T follicular helper cell (primary cell): ENCODE data around the gene PRKD1.

Source experiments
- DNase-seq: peaks from one replicate; pipeline ENCODE4 v3.0.0-alpha.2; 2020; ENCODE audit warnings: low read depth

PRKD1 gene

GRCh38 chr14:29672831-29673230 lies 254.8 kb downstream of the PRKD1 start:
- no peak for DNase-seq

- DNase-seq: no peak
These were observed 256.6 kb downstream of the PRKD1 start for GRCh38 chr14:29671034-29671433.

DNA sequence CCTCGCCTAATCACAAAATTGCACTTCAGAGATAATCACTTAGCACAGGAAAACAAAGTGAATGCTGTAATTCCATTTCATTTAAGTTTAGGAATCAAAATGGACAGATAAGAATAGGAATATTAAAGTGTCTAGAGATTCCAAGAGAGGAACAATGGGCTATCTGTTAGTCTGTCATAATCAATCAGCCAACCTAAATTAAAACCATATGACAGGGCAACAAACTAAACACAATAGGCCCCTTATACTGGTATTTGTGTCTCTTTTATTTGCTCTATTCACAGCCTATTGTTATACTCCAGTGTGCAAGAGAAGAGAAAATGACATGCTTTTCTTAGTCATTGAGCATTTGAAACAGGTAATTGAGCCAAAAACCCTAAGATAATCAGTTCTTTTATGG lies 259.4 kb downstream of the PRKD1 start:
- DNase-seq: no peak

DNA sequence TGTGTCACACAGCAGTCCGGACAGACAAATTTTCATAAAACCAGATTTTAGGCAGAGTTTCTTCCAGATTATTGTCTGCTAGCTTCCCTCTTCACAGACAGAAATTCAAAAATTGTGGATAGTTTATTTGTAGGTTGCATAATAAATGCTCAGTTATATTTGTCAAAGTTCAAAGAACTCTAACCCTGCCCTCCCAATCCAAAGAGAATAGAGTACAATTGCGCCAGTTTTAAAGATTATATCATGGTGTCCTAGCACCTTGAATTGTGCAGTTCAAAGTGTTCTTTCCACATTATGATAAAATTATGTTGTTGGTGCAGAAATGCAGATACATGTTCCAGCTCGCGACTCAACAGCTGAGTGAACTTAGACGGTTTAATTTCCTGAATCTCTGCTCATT lies 263.1 kb downstream of the PRKD1 start:
- no peak for DNase-seq

- no peak for DNase-seq
These were observed 264.3 kb downstream of the PRKD1 start for GRCh38 chr14:29663281-29663801.

DNA sequence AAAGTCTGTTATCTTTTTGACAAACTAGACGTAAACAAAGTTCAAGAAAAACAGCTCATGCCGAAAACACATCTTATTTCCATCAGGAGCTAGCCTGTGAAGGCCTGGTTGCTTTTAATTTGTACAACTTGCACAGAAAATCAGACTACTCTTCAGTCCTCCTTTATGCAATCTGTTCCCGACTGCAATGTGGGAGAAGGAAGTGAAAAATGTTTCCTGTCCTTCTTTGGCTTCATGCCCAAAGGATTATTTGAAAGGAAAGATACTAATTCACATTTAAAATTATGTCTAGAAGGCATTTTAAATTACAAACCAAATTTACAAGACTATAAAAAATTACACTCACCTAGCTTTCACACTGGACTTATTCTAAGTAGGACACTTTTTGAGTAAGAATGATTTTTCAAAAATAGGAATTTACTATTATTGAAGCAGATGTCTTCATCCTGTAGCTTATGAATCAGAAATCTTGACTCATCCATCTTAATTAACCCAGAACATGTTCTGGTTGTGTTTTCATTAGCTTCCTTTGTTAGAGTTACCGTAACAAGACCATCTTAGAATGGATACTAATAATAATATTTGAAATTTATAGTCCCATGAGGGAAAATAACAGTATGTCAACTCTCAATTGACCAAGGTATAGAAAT lies 272.6 kb downstream of the PRKD1 start:
- DNase-seq: no peak

DNA sequence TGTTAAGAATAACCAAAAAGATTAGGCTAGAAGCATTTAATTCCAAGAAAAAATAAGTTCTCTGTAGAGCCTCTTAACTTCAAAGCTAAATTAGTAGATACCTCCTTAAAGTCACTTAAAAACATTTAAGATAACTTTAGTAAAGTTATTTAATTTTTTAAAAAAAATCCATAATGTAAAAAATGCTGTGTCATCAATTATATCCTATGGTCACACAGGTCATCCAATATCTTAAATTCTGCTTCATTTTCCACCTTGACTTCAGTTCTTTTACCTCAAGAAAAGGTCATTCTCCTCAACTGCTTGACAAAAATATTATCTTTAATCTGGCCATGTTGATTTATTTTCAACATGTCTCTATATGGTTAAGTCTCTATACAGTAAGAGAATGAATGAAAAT lies 274.3 kb downstream of the PRKD1 start:
- no peak for DNase-seq

DNA sequence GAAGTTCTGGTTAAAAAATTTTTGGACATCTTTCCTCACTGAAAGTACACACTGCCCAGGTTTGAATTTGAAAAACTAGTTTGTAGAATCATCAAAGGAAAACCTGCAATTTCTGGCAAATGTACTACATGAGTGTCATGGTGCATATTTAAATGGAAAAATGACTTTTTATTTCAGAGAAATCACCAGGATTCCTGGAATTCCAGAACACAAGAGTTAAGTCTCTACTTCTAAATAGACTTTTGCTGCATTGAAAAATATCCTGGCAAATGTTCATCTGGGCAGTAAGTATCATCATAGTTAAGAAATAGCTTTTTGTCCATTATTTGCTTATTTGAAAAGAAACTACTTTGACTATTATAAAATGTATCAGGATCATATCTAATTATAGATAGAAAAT lies 275.1 kb downstream of the PRKD1 start:
- no peak for DNase-seq

DNA sequence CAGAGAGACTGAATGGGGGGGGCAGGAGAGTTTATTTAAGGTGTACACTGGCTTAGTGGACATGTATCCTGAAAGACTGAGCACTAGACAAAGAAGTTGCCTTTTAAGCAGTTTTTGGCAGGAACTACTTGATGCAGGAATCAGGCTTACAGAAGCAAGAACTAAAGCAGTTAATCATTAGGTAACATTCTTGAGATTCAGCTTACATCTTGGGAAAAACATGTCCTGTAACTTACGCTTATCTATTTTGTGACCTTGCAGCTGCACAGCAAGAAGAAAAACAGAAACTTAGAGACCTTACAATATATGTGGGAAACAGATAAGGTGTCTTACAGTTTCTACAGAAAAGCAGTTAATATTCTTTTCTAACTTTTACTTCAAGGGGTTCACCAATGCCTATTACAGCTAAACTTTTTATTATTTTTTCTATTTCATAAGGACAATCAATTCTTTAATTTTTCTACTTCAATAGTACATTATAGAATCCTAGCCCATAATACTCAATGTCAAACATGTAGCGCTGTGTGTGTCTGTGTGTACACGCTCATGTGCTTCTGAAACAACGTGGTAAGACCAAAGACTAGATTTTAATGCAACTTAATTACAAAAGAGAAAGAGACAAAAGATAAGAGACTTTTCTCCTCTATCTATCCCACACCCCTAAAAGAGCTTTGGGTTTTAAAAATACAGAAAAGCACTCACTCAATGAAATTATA lies 276.9 kb downstream of the PRKD1 start:
- no peak for DNase-seq

GRCh38 chr14:29649170-29649569 lies 278.5 kb downstream of the PRKD1 start:
- DNase-seq: no peak

GRCh38 chr14:29648045-29648444 lies 279.6 kb downstream of the PRKD1 start:
- no peak for DNase-seq

- DNase-seq: no peak
These were observed 282.5 kb downstream of the PRKD1 start for GRCh38 chr14:29645117-29645516.

- DNase-seq: no peak
These were observed 284.0 kb downstream of the PRKD1 start for GRCh38 chr14:29643433-29644211.

GRCh38 chr14:29637411-29637810 lies 290.2 kb downstream of the PRKD1 start:
- DNase-seq: no peak

- no peak for DNase-seq
These were observed 290.8 kb downstream of the PRKD1 start for GRCh38 chr14:29636870-29637269.

DNA sequence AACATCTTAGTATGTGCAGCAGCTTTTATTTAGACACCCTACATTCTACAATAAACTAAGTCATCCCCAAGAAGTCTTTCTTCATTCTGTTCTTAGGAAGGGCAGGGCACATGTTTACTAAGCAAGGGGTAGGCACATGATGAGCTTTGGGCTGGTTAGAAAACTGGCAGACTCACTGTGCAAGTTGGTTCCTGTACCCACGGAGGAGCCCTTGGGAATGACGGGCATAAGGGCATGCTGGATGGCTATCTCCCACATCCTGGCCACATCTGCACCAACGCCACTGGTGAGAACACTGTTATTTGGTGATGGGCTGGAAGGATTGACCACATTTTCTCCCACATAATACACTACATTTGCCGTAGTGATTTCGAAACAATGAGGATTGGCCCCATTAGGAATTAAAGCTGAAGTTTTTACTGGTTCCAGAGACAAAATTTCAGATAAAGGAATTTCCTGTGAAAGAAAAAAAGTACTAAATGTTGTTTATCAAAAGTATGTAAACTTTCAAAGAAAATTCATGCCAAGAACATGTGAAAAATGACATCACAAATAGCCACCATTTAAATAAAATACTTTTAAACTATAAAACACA lies 297.0 kb downstream of the PRKD1 start:
- no peak for DNase-seq

GRCh38 chr14:29629839-29630238 lies 297.8 kb downstream of the PRKD1 start:
- no peak for DNase-seq

DNA sequence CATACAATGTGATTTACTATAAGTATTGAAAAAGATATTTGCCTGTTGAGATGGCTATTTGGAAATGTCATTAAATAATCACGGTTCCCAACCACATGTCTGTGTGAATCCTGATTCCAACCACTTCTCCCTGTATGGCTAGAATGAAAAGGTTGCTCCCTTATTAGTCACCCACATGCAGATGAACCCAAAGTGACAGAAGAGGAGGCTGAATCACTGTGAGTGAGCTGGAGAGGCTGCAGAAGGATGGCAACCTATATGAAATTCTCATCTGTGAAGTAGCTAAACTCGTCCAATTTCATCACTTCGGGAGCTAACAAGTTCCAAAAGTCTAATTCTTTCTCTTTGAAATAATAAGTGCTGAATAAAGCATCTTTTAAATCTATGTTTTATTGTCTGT lies 300.5 kb downstream of the PRKD1 start:
- no peak for DNase-seq

DNA sequence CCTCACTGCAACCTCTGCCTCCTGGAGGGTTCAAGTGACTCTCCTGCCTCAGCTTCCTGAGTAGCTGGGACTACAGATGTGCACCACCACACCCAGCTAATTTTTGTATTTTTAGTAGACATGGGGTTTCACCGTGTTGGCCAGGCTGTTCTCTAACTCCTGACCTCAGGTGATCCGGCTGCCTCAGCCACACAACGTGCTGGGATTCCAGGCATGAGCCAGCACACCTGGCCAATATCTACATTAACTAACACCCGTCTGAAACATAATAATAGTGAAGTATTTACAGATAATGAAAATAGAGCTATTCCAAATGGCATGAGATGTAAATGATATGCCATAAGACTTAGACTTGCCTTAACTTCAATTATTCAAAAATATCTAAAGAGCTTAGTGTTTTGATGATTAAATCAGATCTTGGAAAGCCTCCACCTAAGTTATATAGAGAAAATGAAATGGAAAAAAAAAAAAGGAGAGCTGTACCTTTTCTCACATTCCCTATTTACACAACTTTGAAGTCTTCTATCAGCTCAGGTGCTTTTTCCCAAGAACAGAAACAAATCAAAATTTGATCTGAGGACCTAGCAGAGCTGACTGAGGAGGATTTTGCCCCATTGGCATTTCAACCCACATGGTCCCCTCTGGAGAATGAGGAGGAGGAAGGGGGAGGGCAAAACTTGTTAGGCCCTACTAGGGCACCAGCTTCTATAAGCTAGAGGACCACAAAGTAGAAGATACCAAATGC lies 309.2 kb downstream of the PRKD1 start:
- DNase-seq: no peak

DNA sequence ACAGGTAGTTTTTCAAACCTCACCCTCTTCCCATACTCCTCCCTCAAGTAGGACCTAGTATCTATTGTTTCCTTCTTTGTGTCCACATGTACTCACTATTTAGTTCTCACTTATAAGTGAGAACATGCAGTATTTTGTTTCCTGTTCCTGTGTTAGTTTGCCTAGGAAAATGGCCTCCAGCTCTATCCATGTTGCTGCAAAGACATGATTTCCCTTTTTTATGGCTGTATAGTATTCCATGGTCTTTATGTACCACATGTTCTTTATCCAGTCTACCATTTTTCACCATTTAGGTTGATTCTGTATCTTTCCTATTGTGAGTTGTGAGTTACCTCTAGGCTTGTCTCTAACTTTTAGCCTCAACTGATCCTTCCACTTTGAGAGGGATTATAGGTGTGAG lies 310.7 kb downstream of the PRKD1 start:
- no peak for DNase-seq

DNA sequence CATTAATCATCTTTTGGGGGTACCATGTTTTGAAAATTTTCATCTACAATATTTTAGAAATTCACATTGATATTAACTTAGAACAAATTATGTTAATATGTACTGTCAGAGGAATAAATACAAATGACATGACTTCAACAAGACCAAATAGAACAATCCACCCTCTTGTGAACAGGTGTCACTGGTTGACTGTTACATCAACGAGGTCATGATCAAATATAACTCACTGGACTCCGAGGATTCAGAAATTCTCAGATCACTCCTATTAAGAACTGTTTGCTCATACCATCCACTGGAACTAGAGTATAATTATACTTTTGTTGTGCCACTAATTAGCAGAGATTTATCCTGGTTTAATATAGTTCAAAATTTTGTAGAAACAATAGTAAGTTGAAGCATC lies 318.8 kb downstream of the PRKD1 start:
- DNase-seq: no peak

DNA sequence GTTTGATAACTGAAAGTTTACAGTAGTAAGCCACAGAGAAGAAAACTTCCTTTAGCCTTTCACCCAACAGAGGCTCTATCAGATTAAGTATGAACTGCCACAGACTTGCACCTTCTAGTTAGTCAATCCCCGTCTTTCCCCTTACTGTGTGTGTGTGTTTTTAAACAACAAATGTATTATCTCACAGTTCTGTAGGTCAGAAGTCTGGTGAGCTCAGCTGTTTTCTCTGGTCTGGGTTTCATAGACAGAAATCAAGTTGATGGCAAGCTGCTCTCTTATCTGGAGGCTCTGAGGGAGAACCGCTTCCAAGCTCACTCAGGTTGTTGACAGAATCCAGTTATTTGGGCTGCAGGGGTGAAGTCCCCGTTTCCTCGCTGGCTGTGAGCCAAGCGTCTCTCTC lies 320.5 kb downstream of the PRKD1 start:
- no peak for DNase-seq
